Stimulated activated CD4-positive, alpha-beta T cell treated with anti-CD3 and anti-CD28 coated beads, Interleukin-4, amount 100 ng/mL, for 4 hours (primary cell): ENCODE measurements around the gene THBS4.
A peak's percentile ranks its signal among the peaks of the same experiment; 100 is the strongest.

ENCODE experiments used
- DNase-seq, 2 experiments: peaks; one replicate each; pipeline ENCODE4 v3.0.0-alpha.2; 2020

Gene THBS4

GRCh38 chr5:80122579-80122978 lies 87.4 kb downstream of the THBS4 start:
- no peak for DNase-seq

GRCh38 chr5:80124121-80124918 lies 89.2 kb downstream of the THBS4 start:
- no peak for DNase-seq

- DNase-seq = no peak
Observed at GRCh38 chr5:80125022-80125961, 90.1 kb downstream of the THBS4 start.

- peak in 1 of 2 experiments; percentile 23 for DNase-seq
Observed at GRCh38 chr5:80125962-80126480, 90.9 kb downstream of the THBS4 start.

GRCh38 chr5:80127116-80127552 lies 92.0 kb downstream of the THBS4 start:
- no peak for DNase-seq

GRCh38 chr5:80128141-80128540 lies 93.0 kb downstream of the THBS4 start:
- DNase-seq = no peak

- DNase-seq = no peak
Observed at GRCh38 chr5:80129146-80129545, 94.0 kb downstream of the THBS4 start.
